ENCODE results near the gene LDB1.

LDB1 gene

GRCh38 chr10:102064503-102064867 lies 55.7 kb downstream of the LDB1 start:
- DNase-seq (ENCODE audit: low read depth in 2 of 2): no peak

GRCh38 chr10:102059987-102060386 lies 60.2 kb downstream of the LDB1 start:
- DNase-seq (ENCODE audit: low read depth in 2 of 2): no peak
